ENCODE measurements around the gene WNT8B.

GRCh38 chr10:100507357-100507732 is 44.5 kb downstream of the WNT8B start:
- TF ChIP-seq CTCF (IDR thresholded peaks at IDR 0.05) (no peak), POLR2A (IDR thresholded peaks at IDR 0.05) (no peak)

Measured in testis (tissue), 2 donors.